H1 (cell line): ENCODE results near the gene MAD2L1BP. TPM values are rescaled to one million over a fixed set of nuclear protein-coding genes. Genes with fewer than 3 reads are reported as not detected.

Source experiments
- CBX8 ChIP-seq: fragments of 300-800, 300-1000 bp; sonication (generic); IDR thresholded peaks from 2 replicates; pipeline ENCODE4 v1.7.1; 2016; ENCODE audit warnings: low read depth, low read length, borderline replicate concordance
- CHD1 ChIP-seq: IDR thresholded peaks from 2 replicates; pipeline ENCODE4 v1.6.1; 2012; ENCODE audit warnings: low read depth, low read length, improper control_type of control experiment
- EGR1 ChIP-seq: IDR thresholded peaks from 2 replicates; pipeline ENCODE4 v1.6.1; 2011; ENCODE audit warnings: low read depth, low read length, borderline replicate concordance
- MAFK ChIP-seq: IDR thresholded peaks from 2 replicates; pipeline ENCODE4 v1.6.1; 2012; ENCODE audit warnings: low read depth, mild to moderate bottlenecking, improper control_type of control experiment, low read length
- NANOG ChIP-seq: IDR thresholded peaks from 2 replicates; pipeline ENCODE4 v1.6.1; 2011; ENCODE audit warnings: low read length, low read depth, mild to moderate bottlenecking, inconsistent platforms; ENCODE audit not compliant: insufficient read depth, poor library complexity, severe bottlenecking
- NRF1 ChIP-seq: IDR thresholded peaks from 2 replicates; pipeline ENCODE4 v1.6.1; 2011; ENCODE audit warnings: mild to moderate bottlenecking, low read depth, low read length, improper control_type of control experiment
- RBBP5 ChIP-seq: IDR thresholded peaks from 2 replicates; pipeline ENCODE4 v1.7.1; 2012; ENCODE audit warnings: low read depth, mild to moderate bottlenecking, inconsistent platforms, low read length, moderate library complexity, borderline replicate concordance
- SP2 ChIP-seq: IDR thresholded peaks from 2 replicates; pipeline ENCODE4 v1.6.1; 2012; ENCODE audit warnings: mild to moderate bottlenecking, low read length, inconsistent platforms
- polyA plus RNA-seq, 7 experiments: library from polyadenylated mRNA; depleted of rRNA in 3 of 7; stranded (reverse) in 5 of 7; unstranded in 2 of 7; fragments of >200 nt in 5 of 7; fragments of 200-250 nt in 2 of 7; gene quantifications; 1 replicate in 5 of 7; 2 replicates in 1 of 7; 4 replicates in 1 of 7; pipeline versions ENCODE4 v1.2.1 to v1.2.3, GENCODE V29; 2011 to 2013; ENCODE audit warnings: missing spikeins in 2 of 7, mixed read lengths in 2 of 7
- total RNA-seq: library from RNA; stranded (reverse); fragmentation: NEBNext Ultra II Directional; extraction: Animal tissue kit (Norgen Biotek cat#: 25700); gene quantifications from 2 replicates; pipeline ENCODE4 v1.2.1, GENCODE V29; 2021
- TF ChIP-seq, protein P1 (sequence below): fragments of 300-600 bp; sonication (generic); IDR thresholded peaks from 2 replicates; pipeline ENCODE4 v1.7.1; 2012; ENCODE audit warnings: low read length, moderate library complexity, mild to moderate bottlenecking, inconsistent platforms; ENCODE audit not compliant: insufficient replicate concordance

The MAD2L1BP gene
- total and polyA plus RNA-seq, 2 of the 8 experiments (the other 6 are each of a cell fraction or from before 2014, with no cell fraction given), result 35.5 to 70.0 TPM

DNA sequence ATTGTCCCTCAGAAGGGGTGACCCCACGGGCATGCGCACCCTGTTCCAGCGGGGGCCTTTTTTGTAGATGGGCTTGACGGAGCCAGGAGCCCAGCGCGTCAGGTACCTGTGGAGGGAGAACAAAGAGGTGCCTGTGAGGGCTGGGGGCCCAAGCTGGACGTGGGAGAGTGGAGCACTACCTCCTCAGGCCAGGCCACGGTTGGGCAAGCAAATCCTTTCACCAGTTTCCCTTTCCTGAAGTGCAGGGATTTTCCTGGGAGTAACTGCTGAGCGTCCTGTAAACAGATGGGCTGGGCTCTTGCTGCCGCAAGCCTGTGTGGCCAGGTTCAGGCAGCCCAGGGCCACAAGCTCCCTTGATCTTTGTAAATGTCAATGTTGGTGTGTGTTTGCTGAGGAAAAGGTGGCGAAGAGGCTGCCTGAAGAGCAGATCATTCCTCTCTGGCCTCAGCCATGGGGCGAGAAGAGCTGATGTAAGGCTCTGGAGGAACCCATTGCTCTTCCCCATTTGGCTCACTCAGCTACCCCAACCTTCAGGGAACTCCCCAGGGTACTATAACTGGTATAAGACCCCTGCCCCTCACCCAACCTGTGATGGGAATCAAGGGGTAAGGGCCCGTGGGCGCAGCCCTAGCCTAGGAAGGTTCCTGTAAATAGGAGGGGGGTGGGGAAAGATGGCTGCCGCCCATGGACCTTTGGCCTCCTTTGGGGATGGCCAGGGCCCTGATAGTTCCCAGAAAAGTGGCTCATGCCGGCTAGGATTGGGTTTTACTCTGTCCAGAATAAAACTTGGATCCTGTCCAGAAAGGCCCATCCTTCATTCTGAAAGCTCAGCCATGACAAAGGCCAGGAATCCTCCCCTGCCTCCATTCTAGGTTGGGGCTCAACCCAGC lies 36.4 kb downstream of the MAD2L1BP start (continued):
- TF ChIP-seq CHD1, result no peak
- TF ChIP-seq NRF1, result no peak
- no peak for TF ChIP-seq RBBP5
- TF ChIP-seq CBX8, result no peak
- TF ChIP-seq EGR1, result no peak
- TF ChIP-seq NANOG, result no peak
- no peak for TF ChIP-seq SP2
- TF ChIP-seq MAFK, result no peak
- TF ChIP-seq, protein P1, sequence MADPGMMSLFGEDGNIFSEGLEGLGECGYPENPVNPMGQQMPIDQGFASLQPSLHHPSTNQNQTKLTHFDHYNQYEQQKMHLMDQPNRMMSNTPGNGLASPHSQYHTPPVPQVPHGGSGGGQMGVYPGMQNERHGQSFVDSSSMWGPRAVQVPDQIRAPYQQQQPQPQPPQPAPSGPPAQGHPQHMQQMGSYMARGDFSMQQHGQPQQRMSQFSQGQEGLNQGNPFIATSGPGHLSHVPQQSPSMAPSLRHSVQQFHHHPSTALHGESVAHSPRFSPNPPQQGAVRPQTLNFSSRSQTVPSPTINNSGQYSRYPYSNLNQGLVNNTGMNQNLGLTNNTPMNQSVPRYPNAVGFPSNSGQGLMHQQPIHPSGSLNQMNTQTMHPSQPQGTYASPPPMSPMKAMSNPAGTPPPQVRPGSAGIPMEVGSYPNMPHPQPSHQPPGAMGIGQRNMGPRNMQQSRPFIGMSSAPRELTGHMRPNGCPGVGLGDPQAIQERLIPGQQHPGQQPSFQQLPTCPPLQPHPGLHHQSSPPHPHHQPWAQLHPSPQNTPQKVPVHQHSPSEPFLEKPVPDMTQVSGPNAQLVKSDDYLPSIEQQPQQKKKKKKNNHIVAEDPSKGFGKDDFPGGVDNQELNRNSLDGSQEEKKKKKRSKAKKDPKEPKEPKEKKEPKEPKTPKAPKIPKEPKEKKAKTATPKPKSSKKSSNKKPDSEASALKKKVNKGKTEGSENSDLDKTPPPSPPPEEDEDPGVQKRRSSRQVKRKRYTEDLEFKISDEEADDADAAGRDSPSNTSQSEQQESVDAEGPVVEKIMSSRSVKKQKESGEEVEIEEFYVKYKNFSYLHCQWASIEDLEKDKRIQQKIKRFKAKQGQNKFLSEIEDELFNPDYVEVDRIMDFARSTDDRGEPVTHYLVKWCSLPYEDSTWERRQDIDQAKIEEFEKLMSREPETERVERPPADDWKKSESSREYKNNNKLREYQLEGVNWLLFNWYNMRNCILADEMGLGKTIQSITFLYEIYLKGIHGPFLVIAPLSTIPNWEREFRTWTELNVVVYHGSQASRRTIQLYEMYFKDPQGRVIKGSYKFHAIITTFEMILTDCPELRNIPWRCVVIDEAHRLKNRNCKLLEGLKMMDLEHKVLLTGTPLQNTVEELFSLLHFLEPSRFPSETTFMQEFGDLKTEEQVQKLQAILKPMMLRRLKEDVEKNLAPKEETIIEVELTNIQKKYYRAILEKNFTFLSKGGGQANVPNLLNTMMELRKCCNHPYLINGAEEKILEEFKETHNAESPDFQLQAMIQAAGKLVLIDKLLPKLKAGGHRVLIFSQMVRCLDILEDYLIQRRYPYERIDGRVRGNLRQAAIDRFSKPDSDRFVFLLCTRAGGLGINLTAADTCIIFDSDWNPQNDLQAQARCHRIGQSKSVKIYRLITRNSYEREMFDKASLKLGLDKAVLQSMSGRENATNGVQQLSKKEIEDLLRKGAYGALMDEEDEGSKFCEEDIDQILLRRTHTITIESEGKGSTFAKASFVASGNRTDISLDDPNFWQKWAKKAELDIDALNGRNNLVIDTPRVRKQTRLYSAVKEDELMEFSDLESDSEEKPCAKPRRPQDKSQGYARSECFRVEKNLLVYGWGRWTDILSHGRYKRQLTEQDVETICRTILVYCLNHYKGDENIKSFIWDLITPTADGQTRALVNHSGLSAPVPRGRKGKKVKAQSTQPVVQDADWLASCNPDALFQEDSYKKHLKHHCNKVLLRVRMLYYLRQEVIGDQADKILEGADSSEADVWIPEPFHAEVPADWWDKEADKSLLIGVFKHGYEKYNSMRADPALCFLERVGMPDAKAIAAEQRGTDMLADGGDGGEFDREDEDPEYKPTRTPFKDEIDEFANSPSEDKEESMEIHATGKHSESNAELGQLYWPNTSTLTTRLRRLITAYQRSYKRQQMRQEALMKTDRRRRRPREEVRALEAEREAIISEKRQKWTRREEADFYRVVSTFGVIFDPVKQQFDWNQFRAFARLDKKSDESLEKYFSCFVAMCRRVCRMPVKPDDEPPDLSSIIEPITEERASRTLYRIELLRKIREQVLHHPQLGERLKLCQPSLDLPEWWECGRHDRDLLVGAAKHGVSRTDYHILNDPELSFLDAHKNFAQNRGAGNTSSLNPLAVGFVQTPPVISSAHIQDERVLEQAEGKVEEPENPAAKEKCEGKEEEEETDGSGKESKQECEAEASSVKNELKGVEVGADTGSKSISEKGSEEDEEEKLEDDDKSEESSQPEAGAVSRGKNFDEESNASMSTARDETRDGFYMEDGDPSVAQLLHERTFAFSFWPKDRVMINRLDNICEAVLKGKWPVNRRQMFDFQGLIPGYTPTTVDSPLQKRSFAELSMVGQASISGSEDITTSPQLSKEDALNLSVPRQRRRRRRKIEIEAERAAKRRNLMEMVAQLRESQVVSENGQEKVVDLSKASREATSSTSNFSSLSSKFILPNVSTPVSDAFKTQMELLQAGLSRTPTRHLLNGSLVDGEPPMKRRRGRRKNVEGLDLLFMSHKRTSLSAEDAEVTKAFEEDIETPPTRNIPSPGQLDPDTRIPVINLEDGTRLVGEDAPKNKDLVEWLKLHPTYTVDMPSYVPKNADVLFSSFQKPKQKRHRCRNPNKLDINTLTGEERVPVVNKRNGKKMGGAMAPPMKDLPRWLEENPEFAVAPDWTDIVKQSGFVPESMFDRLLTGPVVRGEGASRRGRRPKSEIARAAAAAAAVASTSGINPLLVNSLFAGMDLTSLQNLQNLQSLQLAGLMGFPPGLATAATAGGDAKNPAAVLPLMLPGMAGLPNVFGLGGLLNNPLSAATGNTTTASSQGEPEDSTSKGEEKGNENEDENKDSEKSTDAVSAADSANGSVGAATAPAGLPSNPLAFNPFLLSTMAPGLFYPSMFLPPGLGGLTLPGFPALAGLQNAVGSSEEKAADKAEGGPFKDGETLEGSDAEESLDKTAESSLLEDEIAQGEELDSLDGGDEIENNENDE, result no peak
